Spleen (tissue), 7 donors: ENCODE measurements around the gene L3MBTL3.

Source experiments
- CTCF ChIP-seq, 11 experiments: fragments of 200-600 bp in 7 of 11; fragments of 450-650 bp in 4 of 11; sonication (generic) in 4 of 11; IDR thresholded peaks in 8 of 11; conservative IDR thresholded peaks in 3 of 11; 1 replicate in 7 of 11; 2 replicates in 4 of 11; pipeline versions ENCODE4 v1.4.0 to v1.8.0; 2016 to 2021; ENCODE audit warnings: antibody characterized with exemption in 11 of 11, inconsistent platforms in 4 of 11, mild to moderate bottlenecking in 1 of 11
- POLR2A ChIP-seq, 3 donors: fragments of 450-650 bp; IDR thresholded peaks; one replicate each; pipeline ENCODE4 v1.5.1; 2017; ENCODE audit warnings: antibody characterized with exemption in 3 of 3, mild to moderate bottlenecking in 1 of 3
- POLR2AphosphoS5 ChIP-seq, 3 donors: sonication (generic); formaldehyde crosslinking; IDR thresholded peaks; one replicate each; pipeline ENCODE4 v1.5.1; 2017; ENCODE audit warnings: antibody characterized with exemption in 3 of 3
- donor health status: DM: no; HTN: no; CAD: no; lungs with moderate emphysema.
- donor health status: DM: no; HTN: no; CAD: no.
- donor health status: DM: no; HTN: no; CAD: no.

GRCh38 chr6:130164251-130164650 lies 145.9 kb downstream of the L3MBTL3 start:
- TF ChIP-seq CTCF (IDR thresholded peaks at IDR 0.05 in 8 of 11, conservative IDR thresholded peaks at IDR 0.05 in 3 of 11), result no peak
- TF ChIP-seq POLR2AphosphoS5 (IDR thresholded peaks at IDR 0.05), result no peak
- TF ChIP-seq POLR2A (IDR thresholded peaks at IDR 0.05), result no peak
